Prostate gland (tissue), 2 donors: ENCODE data around the gene OSBPL8.
"Not testable (repeated sequence)": the region's sequence is repeated elsewhere in the genome, so short reads cannot be mapped to it uniquely, and the experiment has no call there.

ENCODE experiments used
- POLR2A ChIP-seq: fragments of 450-650 bp; IDR thresholded peaks from one replicate; pipeline ENCODE4 v1.6.1; 2016; ENCODE audit warnings: antibody characterized with exemption, mild to moderate bottlenecking
- POLR2AphosphoS5 ChIP-seq: sonication (generic); formaldehyde crosslinking; IDR thresholded peaks from one replicate; pipeline ENCODE4 v1.6.1; 2017; ENCODE audit warnings: antibody characterized with exemption
- TF ChIP-seq, protein P1 (sequence below), 4 experiments: fragments of 200-600 bp in 2 of 4; fragments of 450-650 bp in 2 of 4; sonication (generic) in 2 of 4; IDR thresholded peaks; 1 replicate in 3 of 4; 2 replicates in 1 of 4; pipeline ENCODE4 v1.5.1; 2016 to 2019; ENCODE audit warnings: antibody characterized with exemption in 4 of 4, mild to moderate bottlenecking in 2 of 4, moderate library complexity in 2 of 4

DNA sequence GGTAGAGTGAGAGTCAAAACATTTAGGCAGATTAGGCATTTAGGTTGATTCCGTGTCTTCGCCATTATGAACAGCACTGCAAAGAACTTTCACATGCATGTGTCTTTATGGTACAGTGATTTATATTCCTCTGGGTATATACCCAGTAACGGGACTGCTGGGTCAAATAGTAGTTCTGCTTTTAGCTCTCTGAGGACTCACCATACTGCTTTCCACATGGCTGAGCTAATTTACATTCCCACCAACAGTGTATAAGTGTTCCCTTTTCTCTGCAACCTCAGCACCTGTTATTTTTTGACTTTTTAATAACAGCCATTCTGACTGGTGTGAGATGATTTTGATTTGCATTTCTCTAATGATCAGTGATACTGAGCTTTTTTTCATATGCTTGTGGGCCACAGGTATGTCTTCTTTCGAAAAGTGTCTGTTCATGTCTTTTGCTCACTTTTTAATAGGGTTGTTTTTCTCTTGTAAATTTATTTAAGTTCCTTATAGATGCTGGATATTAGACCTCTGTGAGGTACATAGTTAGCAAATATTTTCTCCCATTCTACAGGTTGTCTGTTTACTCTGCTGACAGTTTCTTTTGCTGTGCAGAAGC lies 48.4 kb downstream of the OSBPL8 start:
- TF ChIP-seq, protein P1, sequence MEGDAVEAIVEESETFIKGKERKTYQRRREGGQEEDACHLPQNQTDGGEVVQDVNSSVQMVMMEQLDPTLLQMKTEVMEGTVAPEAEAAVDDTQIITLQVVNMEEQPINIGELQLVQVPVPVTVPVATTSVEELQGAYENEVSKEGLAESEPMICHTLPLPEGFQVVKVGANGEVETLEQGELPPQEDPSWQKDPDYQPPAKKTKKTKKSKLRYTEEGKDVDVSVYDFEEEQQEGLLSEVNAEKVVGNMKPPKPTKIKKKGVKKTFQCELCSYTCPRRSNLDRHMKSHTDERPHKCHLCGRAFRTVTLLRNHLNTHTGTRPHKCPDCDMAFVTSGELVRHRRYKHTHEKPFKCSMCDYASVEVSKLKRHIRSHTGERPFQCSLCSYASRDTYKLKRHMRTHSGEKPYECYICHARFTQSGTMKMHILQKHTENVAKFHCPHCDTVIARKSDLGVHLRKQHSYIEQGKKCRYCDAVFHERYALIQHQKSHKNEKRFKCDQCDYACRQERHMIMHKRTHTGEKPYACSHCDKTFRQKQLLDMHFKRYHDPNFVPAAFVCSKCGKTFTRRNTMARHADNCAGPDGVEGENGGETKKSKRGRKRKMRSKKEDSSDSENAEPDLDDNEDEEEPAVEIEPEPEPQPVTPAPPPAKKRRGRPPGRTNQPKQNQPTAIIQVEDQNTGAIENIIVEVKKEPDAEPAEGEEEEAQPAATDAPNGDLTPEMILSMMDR (IDR thresholded peaks at IDR 0.05) = not testable (repeated sequence)
- not testable (repeated sequence) for TF ChIP-seq POLR2A, POLR2AphosphoS5
